Neural cell (in vitro differentiated cells): ENCODE data around the gene CFI.

Source experiments
- CTCF ChIP-seq: fragments of 450-650 bp; IDR thresholded peaks from 2 replicates; pipeline ENCODE4 v1.5.1; 2014; ENCODE audit warnings: antibody characterized with exemption, mild to moderate bottlenecking, moderate library complexity; ENCODE audit not compliant: poor library complexity, severe bottlenecking
- MXI1 ChIP-seq: fragments of 450-650 bp; conservative IDR thresholded peaks from 2 replicates; pipeline ENCODE4 v1.6.1; 2014; ENCODE audit warnings: antibody characterized with exemption, mild to moderate bottlenecking; ENCODE audit not compliant: poor library complexity, severe bottlenecking

- TF ChIP-seq MXI1 (no peak), CTCF (no peak)
Measured at GRCh38 chr4:109738104-109738872, 63.5 kb downstream of the CFI start.
